NT2/D1 (cell line): ENCODE measurements around the gene FARS2.

ENCODE experiments used
- SUZ12 ChIP-seq: IDR thresholded peaks from 2 replicates; pipeline ENCODE4 v1.6.1; 2011; ENCODE audit not compliant: insufficient read length, insufficient read depth; ENCODE audit errors: extremely low read depth
- YY1 ChIP-seq: IDR thresholded peaks from 2 replicates; pipeline ENCODE4 v1.6.1; 2011; ENCODE audit not compliant: insufficient read length, insufficient read depth
- ZNF274 ChIP-seq: IDR thresholded peaks from 2 replicates; pipeline ENCODE4 v1.6.1; 2011; ENCODE audit warnings: mild to moderate bottlenecking, low read depth, low read length

GRCh38 chr6:5754904-5755303 is 493.6 kb downstream of the FARS2 start:
- TF ChIP-seq YY1 = no peak
- TF ChIP-seq ZNF274 = no peak
- TF ChIP-seq SUZ12 = no peak
